ENCODE results near the gene RPL39.
"Not testable (repeated sequence)": the region's sequence is repeated elsewhere in the genome, so short reads cannot be mapped to it uniquely, and the experiment has no call there.

RPL39 gene

DNA sequence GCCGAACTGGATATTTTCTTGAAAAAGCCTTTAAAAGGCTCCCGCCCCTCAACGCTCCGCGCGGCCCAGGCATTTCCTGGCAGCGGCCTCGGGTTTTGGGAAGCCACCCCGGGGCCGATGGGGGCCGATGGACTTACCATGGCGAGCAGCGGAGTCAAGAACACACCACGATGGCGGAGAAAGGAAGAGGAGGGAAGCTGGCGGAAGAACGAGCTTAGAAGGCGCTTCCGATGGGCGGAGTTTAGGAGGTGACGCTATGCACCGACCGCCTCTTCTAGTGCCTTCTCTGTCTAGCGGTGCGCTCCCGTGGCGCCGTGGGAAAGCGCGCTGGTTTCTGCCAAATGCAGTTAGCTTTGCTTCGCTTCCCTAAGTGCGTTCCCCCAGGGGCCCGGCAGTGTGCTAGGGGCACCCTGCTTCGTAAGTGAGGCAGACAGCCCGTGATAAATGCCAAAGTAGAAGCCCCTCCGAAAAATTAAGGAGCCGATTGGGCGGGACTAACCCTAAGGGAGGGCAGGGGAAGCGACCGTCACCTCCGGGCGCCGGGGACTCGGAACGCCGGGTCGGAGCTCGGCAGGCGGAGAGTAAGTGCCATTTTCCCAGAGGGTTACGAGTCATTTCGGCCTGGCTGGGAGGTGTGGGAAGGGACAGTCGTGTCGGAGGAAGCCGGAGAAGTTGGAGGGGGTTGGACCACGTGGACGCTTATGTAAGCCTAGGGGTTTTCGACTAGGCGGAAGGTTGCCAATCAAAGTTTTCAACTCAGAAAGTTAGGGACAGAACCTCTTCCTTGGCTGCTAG, at the start of gene RPL39:
RPL39 (minus strand) TSS at position 194 of the 795 bp plus-strand sequence; CDS start at position 140, 54 bp downstream.
- DNase-seq: peak; percentile 51 to 64

DNA sequence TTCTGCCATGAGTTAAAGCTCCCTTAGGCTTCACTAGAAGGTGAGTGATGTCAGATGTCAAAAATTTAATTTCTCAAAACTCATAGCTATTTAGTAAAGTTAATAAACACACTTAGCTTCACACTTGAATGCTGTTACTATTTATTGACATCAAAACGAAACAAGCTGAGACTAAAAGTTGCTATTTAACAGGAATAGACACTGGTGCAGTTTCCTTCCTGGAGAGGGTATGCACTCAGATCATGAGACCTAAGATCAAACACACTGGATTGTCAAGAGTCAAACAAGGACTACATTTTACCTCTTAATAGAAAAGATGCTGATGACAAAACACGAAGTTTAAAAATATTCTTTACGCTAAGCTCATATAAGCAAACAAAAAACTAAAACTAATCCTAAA, 42.5 kb upstream of the RPL39 start:
- no peak for DNase-seq

DNA sequence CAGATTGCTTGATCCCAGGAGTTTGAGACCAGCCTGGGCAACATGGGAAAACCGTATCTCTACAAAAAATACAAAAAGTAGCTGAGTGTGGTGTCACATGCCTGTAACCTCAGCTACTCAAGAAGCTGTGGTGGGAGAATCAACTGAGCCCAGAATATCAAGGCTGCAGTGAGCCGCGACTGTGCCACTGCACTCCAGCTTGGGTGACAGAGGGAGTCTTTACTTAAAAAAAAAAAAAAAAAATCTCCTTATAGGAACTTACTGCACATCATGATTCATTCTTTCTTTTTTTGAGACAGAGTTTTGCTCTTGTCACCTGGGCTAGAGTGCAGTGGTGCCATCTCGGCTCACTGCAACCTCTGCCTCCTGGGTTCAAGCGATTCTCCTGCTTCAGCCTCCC, 37.0 kb upstream of the RPL39 start:
- no peak for DNase-seq

DNA sequence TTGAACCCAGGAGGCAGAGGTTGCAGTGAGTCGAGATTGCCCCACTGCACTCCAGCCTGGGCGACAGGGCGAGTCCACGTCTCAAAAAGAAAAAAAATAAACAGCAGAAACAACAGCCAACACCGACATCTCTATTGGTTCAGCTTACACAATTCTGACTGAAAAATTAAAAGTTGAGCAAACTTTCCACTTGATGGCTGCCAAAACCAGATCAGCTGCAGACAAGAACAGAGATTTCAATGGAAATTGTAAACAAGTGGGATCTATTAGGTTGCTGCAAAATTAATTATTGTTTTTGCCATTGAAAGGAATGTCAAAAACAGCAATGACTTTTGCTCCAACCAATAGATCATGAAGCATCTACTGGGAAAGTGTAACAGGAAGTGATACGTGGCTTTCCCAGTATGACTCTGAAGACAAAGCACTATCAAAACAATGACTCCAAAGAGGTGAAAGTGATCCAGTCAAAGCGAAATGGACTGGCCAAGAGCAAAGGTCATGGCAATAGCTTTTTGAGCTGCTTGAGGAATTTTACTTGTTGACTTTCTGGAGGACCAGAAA, 35.0 kb upstream of the RPL39 start:
- DNase-seq: no peak

DNA sequence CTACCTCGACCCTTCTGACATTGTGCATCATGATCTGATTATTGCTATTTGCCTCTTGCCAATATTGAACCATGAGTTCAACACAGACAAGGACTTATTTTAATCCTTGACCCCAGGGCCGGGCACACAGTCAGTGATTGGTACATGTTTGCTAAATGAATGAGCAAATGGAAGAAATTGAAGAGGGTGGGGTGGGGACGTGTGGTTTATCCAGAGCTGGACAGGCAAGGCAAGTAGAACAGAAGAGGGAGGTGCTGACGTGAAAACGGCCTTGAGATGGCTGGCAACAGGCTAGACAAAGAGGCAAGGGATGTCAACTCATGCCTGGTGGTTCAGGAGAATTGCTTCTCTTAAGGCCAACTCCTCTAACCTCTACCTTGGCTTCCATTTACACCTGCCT, 32.8 kb upstream of the RPL39 start:
- not testable (repeated sequence) for DNase-seq

DNA sequence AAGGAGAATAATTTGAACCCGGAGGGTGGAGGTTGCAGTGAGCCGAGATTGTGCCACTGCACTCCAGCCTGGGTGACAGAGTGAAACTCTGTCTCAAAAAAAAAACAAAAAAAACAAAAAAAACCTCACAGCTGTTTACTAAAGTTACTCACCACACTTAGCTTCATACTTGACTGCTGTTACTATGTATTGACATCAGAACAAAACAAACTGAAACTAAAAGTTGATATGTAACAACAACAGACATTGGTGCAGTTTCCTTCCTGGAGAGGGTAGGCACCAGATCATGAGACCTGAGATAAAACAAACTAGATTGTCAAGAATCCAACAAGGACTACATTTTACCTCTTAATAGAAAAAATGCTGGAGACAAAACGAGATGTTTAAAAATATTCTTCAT, 30.3 kb upstream of the RPL39 start:
- not testable (repeated sequence) for DNase-seq

DNA sequence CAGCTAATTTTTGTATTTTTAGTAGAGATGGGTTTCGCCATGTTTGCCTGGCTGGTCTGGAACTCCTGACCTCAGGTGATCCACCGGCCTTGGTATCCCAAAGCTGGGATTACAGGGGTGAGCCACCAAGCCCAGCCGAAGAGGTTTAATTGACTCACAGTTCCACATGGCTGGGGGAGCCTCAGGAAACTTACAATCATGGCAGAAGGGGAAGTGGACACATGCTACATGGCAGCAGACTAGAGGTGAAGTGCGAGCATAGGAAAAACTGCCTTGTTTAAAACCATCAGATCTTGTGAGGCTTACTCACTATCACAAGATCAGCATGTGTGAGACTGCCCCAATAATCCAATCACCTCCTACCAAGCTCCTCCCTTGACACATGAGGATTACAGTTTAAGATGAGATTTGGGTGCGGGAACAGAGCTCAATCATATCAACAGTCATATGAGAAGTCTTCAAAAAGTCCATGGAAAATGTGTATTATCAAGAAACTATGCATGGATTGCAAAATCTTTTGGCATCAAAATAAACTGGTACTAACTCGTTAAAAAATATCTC, 25.8 kb upstream of the RPL39 start:
- DNase-seq: no peak

DNA sequence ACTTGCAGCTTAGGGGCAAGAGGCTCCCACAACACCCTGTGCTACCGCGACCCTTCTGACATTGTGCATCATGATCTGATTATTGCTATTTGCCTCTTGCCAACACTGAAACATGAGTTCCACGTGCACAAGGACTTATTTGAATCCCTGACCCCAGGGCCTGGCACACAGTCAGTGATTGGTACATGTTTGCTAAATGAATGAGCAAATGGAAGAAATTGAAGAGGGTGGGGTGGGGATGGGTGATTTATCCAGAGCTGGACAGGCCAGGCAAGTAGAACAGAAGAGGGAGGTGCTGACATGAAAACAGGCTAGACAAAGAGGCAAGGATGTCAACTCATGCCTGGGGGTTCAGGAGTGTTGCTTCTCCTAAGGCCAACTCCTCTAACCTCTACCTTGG, 24.9 kb upstream of the RPL39 start:
- no peak for DNase-seq

DNA sequence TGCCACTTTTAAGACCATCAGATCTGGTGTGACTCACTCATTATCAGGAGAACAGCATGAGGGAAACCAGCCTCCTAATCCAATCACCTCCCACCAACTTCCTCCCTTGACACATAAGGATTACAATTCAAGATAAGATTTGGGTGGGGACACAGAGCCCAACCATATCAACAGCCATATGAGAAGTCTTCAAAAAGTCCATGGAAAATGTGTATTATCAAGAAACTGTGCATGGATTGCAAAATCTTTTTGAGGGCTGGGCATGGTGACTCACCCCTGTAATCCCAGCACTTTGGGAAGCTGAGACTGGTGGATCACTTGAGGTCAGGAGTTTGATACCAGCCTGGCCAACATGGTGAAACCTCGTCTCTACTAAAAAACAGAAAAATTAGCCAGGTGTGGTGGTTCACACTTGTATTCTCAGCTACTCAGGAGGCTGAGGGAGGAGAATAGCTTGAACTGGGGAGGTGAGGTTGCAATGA, 17.8 kb upstream of the RPL39 start:
- no peak for DNase-seq

DNA sequence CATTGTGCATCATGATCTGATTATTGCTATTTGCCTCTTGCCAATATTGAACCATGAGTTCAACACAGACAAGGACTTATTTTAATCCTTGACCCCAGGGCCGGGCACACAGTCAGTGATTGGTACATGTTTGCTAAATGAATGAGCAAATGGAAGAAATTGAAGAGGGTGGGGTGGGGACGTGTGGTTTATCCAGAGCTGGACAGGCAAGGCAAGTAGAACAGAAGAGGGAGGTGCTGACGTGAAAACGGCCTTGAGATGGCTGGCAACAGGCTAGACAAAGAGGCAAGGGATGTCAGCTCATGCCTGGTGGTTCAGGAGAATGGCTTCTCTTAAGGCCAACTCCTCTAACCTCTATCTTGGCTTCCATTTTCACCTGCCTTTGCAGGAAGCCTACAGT, 17.0 kb upstream of the RPL39 start:
- not testable (repeated sequence) for DNase-seq

DNA sequence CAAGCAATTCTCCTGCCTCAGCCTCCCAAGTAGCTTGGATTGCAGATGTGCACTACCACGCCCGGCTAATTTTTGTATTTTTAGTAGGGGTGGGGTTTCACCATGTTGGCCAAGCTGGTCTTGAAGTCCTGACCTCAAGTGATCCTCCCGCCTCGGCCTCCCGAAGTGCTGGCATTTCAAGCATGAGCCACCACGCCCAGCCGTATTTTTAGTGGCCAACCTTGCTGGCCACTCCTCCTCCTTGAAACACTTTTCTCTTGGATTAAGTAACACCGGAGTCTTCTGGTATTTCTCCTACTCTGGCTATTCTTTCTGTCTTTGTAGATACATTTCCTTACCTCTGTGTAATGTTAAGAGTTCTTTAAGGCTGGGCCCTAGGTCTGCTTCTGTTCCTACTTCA, 11.1 kb upstream of the RPL39 start:
- DNase-seq: no peak

DNA sequence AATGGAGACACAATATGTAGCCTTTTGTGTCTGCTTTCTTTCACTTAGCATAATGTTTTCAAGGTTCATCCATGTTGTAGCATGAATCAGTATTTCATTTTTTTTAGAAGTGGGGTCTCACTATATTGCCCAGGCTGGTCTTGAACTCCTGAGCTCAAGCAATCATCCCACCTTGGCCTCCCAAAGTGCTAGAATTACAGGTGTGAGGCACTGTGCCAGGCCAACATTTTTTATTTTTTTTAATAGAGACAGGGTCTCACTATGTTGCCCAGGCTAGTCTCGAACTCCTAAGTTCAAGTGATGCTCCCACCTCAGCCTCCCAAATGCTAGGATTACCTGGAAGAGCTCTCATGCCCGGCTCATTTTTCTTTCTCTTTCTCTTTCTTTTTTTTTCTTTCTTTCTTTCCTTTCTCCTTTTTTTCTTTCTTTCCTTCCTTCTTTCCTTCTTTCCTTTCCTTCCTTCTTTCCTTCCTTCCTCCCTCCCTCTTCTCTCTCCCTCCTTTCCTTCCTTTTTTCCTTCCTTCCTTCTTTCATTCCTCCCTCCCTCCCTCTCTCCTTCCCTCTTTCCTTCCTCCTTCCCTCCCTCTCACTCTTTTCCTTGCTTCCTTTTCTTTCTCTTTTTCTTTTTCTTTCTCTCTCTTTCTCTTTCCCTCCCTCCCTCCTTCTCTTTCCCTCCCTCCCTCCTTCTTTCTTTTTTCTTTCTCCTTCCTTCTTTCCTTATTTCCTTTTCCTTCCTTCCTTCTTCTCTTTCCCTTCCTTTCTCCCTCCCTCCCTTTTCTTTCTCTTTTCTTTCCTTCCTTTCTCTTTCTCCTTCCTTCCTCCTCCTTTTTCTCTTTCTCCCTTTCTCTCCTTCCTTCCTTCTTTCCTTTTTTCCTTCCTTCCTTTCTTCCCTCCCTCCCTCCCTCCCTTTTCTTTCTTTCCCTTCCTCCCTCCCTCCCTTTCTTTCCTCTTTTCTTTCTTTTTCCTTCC, 10.1 kb upstream of the RPL39 start:
- no peak for DNase-seq

DNA sequence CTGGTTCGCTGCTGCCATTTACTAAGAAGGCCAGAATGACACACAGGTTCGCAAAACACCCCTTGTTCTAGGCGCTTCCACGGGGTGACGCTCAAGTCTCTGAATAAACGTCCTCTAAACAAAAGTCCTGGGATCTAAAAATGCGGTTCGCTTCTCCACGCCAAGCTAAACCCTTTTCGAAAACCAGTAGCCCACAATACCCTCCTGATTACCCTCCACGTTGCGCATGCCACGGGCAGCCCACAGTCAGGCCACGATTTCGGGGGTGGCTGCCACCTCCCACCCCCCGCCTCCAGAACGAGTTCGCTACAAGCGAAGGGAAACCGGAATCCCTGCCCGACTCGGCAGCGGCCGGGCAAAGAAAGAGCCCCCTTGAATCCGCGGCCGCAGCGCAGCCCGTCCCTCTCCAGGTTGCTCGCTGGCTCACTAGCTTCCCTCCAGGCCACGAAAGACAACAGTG, 423 bp downstream of the RPL39 start:
- no peak for DNase-seq

DNA sequence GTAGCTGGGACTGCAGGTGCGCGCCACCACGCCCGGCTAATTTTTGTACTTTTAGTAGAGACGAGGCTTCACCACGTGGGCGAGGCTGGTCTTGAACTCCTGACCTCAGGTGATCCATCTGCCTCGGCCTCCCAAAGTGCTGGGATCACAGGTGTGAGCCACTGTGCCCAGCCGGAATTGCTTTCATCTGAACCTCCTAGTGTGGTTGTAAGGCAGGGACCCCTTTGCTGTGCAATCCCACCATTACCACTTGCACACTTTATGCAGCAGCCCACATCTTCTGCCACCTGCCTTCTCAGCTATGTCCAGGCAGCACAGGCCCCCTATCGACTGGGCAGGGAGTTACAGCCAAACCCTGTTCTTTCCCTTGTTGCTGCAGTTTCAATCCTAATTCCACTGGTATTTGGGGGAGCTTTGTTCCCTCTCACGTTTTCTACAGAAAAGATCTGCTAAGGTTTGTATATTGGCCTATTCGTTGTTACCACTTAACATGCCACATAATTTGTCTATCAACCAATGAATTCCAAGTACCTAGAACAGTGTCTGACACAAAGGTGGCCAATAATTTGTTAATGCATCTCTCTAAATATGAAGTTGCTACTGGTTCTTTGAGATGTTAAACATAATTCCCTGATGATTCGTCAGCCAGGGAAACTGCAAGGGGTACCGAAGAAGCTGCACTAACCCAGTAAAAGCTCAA, 6.5 kb downstream of the RPL39 start:
- peak; percentile 0 to 4 for DNase-seq

DNA sequence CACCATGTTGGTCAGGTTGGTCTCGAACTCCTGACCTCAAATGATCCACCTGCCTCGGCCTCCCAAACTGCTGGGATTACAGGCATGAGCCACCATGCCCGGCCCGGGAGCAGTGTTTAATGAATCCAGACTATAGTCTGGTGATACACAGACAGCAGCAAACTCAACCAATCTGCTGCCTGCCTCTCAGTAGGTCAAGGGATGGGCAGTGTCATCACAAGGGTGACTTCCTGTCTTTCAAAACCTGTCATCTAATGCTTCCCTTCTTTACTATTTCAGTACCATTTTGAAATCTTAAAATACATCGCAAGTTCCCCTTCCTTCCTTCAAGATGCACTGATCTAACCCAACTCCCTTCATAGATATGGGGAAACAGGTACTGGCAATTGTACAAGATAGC, 8.4 kb downstream of the RPL39 start:
- no peak for DNase-seq

DNA sequence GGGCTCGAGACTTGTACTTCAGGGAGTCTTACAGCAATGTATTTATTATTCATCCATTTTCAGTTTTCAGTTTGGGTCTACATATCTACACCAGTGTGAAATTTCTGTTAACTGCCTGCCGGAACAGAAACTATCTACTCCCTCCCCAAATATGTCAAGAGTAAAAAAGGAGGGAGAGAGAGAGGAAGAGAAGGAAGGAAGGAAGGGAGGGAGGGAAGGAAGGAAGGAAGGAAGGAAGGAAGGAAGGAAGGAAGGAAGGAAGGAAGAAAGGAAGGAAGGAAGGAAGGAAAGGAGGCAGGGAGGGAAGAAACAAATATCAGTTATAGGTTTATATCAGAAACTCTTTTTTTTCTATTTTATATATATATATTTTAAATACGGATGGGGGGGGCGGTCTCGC, 12.6 kb downstream of the RPL39 start:
- no peak for DNase-seq

DNA sequence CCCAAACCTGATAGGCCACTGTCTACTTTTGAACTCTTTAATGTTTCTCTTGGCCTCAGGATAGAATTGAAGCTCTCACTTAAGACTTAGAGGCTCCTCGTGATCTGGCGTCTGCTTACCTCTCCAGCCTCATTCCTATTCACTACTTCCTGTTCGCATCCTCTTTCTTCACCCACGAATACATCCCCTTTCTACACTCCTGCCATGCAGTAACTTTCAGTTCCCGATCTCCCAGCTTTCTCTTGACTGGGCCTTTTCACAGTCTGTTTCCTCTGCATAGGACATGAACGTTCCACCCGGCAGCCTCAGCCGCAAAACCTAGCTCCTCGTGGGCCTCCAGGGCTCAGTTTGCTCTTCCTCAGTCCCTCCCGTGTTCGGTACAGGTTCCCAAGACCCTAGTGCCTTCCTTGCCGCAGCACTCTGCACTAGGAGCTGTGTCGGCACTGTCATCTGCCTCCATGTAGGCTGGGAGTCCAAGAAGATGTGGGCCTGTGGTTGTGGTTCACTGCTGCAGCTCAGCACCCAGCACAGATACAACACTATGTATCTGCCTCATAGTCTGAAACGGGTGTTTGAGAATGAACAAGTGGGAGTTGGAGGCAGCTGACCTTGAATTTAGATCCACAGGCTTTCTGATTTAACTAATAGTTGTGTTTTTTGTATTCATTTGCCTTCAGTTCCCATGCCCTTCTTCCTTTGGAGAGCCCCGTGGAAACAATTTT, 15.8 kb downstream of the RPL39 start:
- DNase-seq: no peak

DNA sequence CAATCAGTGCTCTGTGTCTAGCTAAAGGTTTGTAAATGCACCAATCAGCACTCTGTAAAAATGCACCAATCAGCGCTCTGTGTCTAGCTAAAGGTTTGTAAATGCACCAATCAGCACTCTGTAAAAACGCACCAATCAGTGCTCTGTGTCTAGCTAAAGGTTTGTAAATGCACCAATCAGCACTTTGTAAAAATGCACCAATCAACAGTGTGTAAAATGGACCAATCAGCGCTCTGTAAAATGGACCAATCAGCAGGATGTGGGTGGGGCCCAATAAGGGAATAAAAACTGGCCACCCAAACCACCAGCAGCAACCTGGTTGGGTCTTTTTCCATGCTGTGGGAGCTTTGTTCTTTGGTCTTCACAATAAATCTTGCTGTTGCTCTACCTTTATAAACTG, 22.0 kb downstream of the RPL39 start:
- not testable (repeated sequence) for DNase-seq

DNA sequence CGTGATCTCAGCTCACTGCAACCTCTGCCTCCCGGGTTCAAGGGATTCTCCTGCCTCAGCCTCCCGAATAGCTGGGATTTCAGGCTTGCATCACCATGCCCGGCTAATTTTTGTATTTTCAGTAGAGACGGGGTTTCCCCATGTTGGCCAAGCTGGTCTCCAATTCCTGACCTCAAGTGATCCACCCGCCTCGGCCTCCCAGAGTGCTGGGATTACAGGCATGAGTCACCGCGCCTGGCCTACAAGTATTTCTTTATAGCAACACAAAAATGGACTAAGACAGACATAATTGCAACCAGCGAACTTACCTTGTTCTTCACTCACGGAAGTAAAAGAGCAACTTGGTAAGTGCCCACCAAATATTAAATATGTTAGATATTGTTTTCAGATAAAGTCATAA, 23.0 kb downstream of the RPL39 start:
- DNase-seq: peak in 1 of 2 experiments; percentile 7

DNA sequence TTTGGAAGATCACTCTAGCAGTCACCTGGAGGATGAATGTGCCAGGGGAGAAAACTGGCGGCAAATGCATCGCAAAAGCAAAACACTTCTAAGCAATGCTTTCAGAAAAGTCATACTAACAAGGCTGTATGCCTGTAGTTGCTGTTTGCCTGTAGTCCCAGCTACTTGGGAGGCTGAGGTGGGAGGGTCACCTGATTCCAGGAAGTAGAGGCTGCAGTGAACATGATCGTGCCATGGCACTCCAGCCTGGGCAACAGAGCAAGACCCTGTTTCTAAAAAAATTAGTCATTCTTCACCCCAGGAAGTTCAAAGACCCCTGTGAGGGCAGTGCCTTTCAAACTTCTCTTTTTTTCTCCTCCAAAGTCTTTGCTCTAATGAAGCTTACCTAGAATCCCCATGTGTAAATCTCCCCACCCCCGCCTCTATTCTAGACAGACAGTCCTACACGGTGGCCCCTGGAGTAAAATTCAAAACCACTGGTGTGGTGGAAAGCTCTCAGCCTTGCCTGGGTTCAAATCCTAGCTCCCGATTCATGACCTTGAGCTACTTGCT, 27.5 kb downstream of the RPL39 start:
- DNase-seq: no peak

DNA sequence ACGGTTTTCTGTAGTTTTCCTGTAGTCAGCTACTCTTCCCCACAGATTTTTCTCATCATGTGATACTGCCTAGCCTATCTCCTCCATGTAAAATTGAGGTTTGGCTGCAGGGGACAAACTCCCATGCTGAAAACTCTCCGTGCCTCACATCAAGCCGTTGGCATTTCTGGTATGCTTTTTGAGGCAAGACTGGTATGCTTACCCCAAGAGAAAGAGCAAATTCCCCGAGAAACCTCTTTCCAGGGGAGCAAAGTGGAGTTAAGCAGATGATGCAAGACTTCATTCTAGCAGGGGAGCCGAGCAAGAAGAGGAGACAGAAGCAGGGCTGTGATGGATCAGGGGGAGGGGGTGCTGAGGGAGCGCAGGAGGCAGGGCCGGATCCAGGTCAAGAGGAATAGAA, 28.2 kb downstream of the RPL39 start:
- no peak for DNase-seq
